SK-N-SH treated with all-trans-retinoic acid at 6 μM for 48 hours (cell line): Measurements from ENCODE around the gene ARHGAP30.

Source experiments
- OSR1 ChIP-seq: fragments of 250-450 bp; sonication (Bioruptor Pico); IDR thresholded peaks from 2 replicates; pipeline ENCODE4 v1.8.0; 2022; ENCODE audit warnings: moderate library complexity, mild to moderate bottlenecking, inconsistent platforms
- RARB ChIP-seq: fragments of 250-450 bp; sonication (Bioruptor Pico); IDR thresholded peaks from 2 replicates; pipeline ENCODE4 v1.8.0; 2021; ENCODE audit warnings: mild to moderate bottlenecking, moderate library complexity

DNA sequence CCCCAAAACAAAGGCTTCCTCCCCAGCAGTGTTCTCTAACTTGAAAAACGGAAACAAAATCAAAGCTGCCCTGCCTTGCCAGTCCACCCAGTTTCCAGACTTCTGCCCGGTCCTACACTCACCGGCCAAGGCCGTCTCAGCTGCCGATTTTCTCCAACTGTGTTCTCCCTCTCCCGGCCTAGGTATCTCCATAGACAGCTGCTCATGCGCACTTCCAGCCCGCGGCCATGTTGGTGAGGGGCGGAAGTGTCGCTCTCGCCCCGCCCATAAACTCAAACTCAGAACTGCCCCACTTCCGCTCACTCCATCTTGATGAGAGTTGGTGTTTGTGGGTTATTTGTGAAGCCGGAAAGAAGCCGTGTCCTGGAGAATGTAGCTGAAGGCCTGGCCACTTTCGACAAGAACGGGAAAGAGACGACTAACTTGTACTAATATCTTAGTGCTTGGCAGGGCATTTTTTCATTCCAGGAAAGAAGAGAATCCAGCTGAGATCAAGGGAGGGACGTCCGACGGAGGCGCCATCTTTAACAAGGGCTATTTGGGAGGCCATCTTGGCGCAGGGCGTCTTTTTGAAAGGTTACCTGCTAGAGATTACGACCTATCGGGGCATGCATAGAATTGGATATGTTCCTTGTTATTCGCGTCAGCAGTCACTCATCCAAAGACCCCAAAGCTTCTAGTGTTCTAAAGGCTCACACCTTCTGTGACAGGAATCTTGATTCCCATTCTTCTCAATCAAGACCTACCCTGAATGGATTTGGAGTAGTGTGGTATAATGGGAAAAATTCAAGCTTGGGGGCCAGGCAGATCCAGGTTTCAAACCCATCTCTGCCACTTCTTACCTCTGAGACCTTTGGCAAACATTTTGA is 23.7 kb downstream of the ARHGAP30 start, which contains the start of gene USF1:
- 0 out of 2 replicates have a peak, but pooled peaks have one; percentile 49 for TF ChIP-seq OSR1 (CRISPR knock-in tag)
- TF ChIP-seq RARB = peak; percentile 73; the same call in 1 of the 2 replicates
